HCT116 (cell line): ENCODE measurements around the gene TTC17. TPM values are rescaled to one million over a fixed set of nuclear protein-coding genes. Genes with fewer than 3 reads are reported as not detected.

ENCODE experiments used
- ATAC-seq: fragments of 200-7000 bp; cut with Tn5 transposase; 2 replicates; pipeline ENCODE4 v1.9.1; 2020; ENCODE audit warnings: mild to moderate bottlenecking, moderate library complexity
- BruUV-seq: library from RNA; stranded (reverse); fragments of 400-500 nt; replicated peaks from 2 replicates; lab custom pipeline; 2021; lab: Mats Ljungman, UMichigan
- CTCF ChIA-PET: fragments of 300-600 bp; sonication (Branson Sonifier 250); formaldehyde crosslinking; loops from one replicate; lab custom pipeline; 2021; ENCODE audit warnings: antibody characterized with exemption; lab: Charles Lee
- POLR2A ChIA-PET: fragments of 300-600, 350-600 bp; sonication (Branson Sonifier 250); formaldehyde crosslinking; loops from one replicate; lab custom pipeline; 2021; ENCODE audit warnings: antibody characterized with exemption; lab: Charles Lee
- RAD21 ChIA-PET, 2 experiments: fragments of 300-600 bp; sonication (Branson Sonifier 250); formaldehyde crosslinking; loops; one replicate each; lab custom pipeline; 2023; ENCODE audit warnings: low total read pairs in 2 of 2; ENCODE audit not compliant: uncharacterized antibody in 2 of 2, unreplicated experiment in 2 of 2, low non-redundant PET in 1 of 2; lab: Charles Lee
- DNase-seq: peaks from one replicate; pipeline ENCODE4 v3.0.0-alpha.2; 2010; ENCODE audit warnings: low read depth, low spot score
- H2AFZ ChIP-seq: fragments of 200-600 bp; shearing (Covaris generic), sonication (generic); 2 replicates; pipeline ENCODE4 v1.6.1; 2017; ENCODE audit warnings: low read depth, mixed run types, mixed read lengths, antibody characterized with exemption, low read length; ENCODE audit not compliant: poor library complexity, severe bottlenecking
- H3K27ac ChIP-seq: 2 replicates; pipeline ENCODE4 v1.5.1; 2012; ENCODE audit warnings: low read depth, low read length
- H3K27me3 ChIP-seq: fragments of 200-600 bp; sonication (generic); 2 replicates; pipeline ENCODE4 v1.6.1; 2016; ENCODE audit warnings: mixed run types, low read length, mixed read lengths; ENCODE audit not compliant: insufficient read depth
- H3K36me3 ChIP-seq, 2 experiments: fragments of 200-500 bp in 1 of 2; fragments of 200-600 bp in 1 of 2; sonication (Bioruptor generic) in 1 of 2; sonication (generic) in 1 of 2; 2 replicates each; pipeline versions ENCODE4 v1.5.1 to v1.6.1; 2014 to 2016; ENCODE audit warnings: low read length in 2 of 2, inconsistent platforms in 1 of 2, mixed read lengths in 1 of 2, mixed run types in 1 of 2; ENCODE audit not compliant: insufficient read depth in 2 of 2, control insufficient read depth in 1 of 2
- H3K4me1 ChIP-seq, 2 experiments: fragments of 200-600 bp in 1 of 2; sonication (generic) in 1 of 2; 2 replicates each; pipeline versions ENCODE4 v1.5.1 to v1.6.1; 2012 to 2017; ENCODE audit warnings: low read length in 2 of 2, inconsistent platforms in 1 of 2, mild to moderate bottlenecking in 1 of 2, mixed read lengths in 1 of 2, mixed run types in 1 of 2, moderate library complexity in 1 of 2; ENCODE audit not compliant: insufficient read depth in 2 of 2, control insufficient read depth in 1 of 2
- H3K4me2 ChIP-seq: fragments of 200-600 bp; sonication (generic); 2 replicates; pipeline ENCODE4 v1.6.1; 2017; ENCODE audit warnings: mixed run types, low read length, mixed read lengths
- H3K4me3 ChIP-seq, 2 experiments: fragments of 200-600 bp in 1 of 2; sonication (generic) in 1 of 2; replicated peaks in 1 of 2; 2 replicates each; pipeline ENCODE4 v1.5.1; 2011 to 2016; ENCODE audit warnings: low read length in 2 of 2, control low read depth in 1 of 2, low read depth in 1 of 2, mild to moderate bottlenecking in 1 of 2, mixed read lengths in 1 of 2, mixed run types in 1 of 2
- H3K79me2 ChIP-seq: fragments of 200-600 bp; sonication (generic); 2 replicates; pipeline ENCODE4 v1.6.1; 2017; ENCODE audit warnings: mild to moderate bottlenecking, mixed run types, low read length, moderate library complexity, mixed read lengths; ENCODE audit not compliant: insufficient read depth
- H3K9ac ChIP-seq: fragments of 200-600 bp; sonication (generic); 2 replicates; pipeline ENCODE4 v1.6.1; 2016; ENCODE audit warnings: low read length, mixed read lengths
- H3K9me2 ChIP-seq: fragments of 200-600 bp; sonication (generic), shearing (Covaris generic); 2 replicates; pipeline ENCODE4 v1.6.1; 2017; ENCODE audit warnings: mixed run types, mild to moderate bottlenecking, moderate library complexity; ENCODE audit not compliant: insufficient read depth
- H3K9me3 ChIP-seq, 2 experiments: fragments of 200-500 bp in 1 of 2; fragments of 200-600 bp in 1 of 2; sonication (Bioruptor generic) in 1 of 2; sonication (generic) in 1 of 2; 2 replicates each; pipeline ENCODE4 v1.6.1; 2014 to 2017; ENCODE audit warnings: low read length in 2 of 2, mixed read lengths in 2 of 2, inconsistent platforms in 1 of 2, low read depth in 1 of 2, mild to moderate bottlenecking in 1 of 2, mixed run types in 1 of 2, moderate library complexity in 1 of 2; ENCODE audit not compliant: control insufficient read depth in 1 of 2, insufficient read depth in 1 of 2
- H4K20me1 ChIP-seq: fragments of 200-600 bp; sonication (generic), shearing (Covaris generic); 2 replicates; pipeline ENCODE4 v1.6.1; 2017; ENCODE audit warnings: mixed run types, mild to moderate bottlenecking, moderate library complexity; ENCODE audit not compliant: insufficient read depth
- ELF1 ChIP-seq: IDR thresholded peaks from 2 replicates; pipeline ENCODE4 v1.6.1; 2012; ENCODE audit warnings: low read depth, borderline replicate concordance
- FOSL1 ChIP-seq: IDR thresholded peaks from 2 replicates; pipeline ENCODE4 v1.6.1; 2012; ENCODE audit warnings: low read depth
- POLR2A ChIP-seq: IDR thresholded peaks from 2 replicates; pipeline ENCODE4 v1.7.0; 2011; ENCODE audit warnings: borderline replicate concordance; ENCODE audit not compliant: insufficient read depth, insufficient read length; ENCODE audit errors: extremely low read depth
- REST ChIP-seq: IDR thresholded peaks from 2 replicates; pipeline ENCODE4 v1.6.1; 2012; ENCODE audit warnings: low read depth
- ZBTB33 ChIP-seq: IDR thresholded peaks from 2 replicates; pipeline ENCODE4 v1.6.1; 2011; ENCODE audit warnings: mild to moderate bottlenecking, low read length, moderate library complexity; ENCODE audit not compliant: insufficient replicate concordance; ENCODE audit errors: extremely low read depth
- intact Hi-C: fragments of 100-400 bp; cut with micrococcal nuclease; formaldehyde crosslinking; loops from 2 replicates; pipeline ENCODE4 v1.10.0; 2022
- total RNA-seq: library from RNA; stranded (reverse); gene quantifications from one replicate; pipeline ENCODE4 v1.2.1, GENCODE V29; 2021; ENCODE audit not compliant: unreplicated experiment

The TTC17 gene
- total RNA-seq, 1 experiment from 2014 or later = 51.6 TPM

- Histone ChIP-seq H3K36me3 (no peaks in the 10 kb centered on the region), H3K9ac (no peak overlapping the region), H3K79me2 (no peaks in the 10 kb centered on the region), H3K4me2 (no peak overlapping the region), H3K9me2 (no peaks in the 10 kb centered on the region)
- RAD21 ChIA-PET = no interaction called here
- intact Hi-C loops = no loop called here
- no TSS peak for BruUV-seq
- TF ChIP-seq REST = no peak
- TF ChIP-seq FOSL1 = no peak
- TF ChIP-seq POLR2A = no peak
- TF ChIP-seq ELF1 = no peak
- TF ChIP-seq ZBTB33 = no peak
- TF ChIP-seq, all 23 proteins: peak for 0
- no peak for DNase-seq
- POLR2A ChIA-PET = no interaction called here
- Histone ChIP-seq H3K27me3 (peaks cover 8% of the 10 kb centered on the region; the same call in 1 of the 2 replicates), H4K20me1 (no peaks in the 10 kb centered on the region), H3K4me1 (no peaks in the 10 kb centered on the region), H2AFZ (no peak overlapping the region), H3K27ac (no peak overlapping the region), H3K9me3 (no peaks in the 10 kb centered on the region), H3K4me3 (no peak overlapping the region)
- no peak for ATAC-seq
- CTCF ChIA-PET = interaction anchor here (1.2 kb wide), 1 partner anchor 69 kb away, joined by 6 read pairs; no protein-coding TSS in a partner anchor
Observed at GRCh38 chr11:43498561-43498960, 139.8 kb downstream of the TTC17 start.
